ENCODE measurements around the gene COL19A1.
"Not testable (repeated sequence)": the region's sequence is repeated elsewhere in the genome, so short reads cannot be mapped to it uniquely, and the experiment has no call there.

Gene COL19A1

GRCh38 chr6:69866351-69866769 is at the start of gene COL19A1:
COL19A1 (plus strand) TSS chr6:69866556; CDS start chr6:69879568, 13,012 bp downstream.
- no peak for DNase-seq

GRCh38 chr6:69816569-69816968 is 49.8 kb upstream of the COL19A1 start:
- no peak for DNase-seq

- no peak for DNase-seq
Measured at GRCh38 chr6:69817358-69817757, 49.0 kb upstream of the COL19A1 start.

GRCh38 chr6:69818223-69818930 is 48.0 kb upstream of the COL19A1 start:
- no peak for DNase-seq

GRCh38 chr6:69819138-69819537 is 47.2 kb upstream of the COL19A1 start:
- DNase-seq: no peak

GRCh38 chr6:69820018-69820417 is 46.3 kb upstream of the COL19A1 start:
- no peak for DNase-seq

- no peak for DNase-seq
Measured at GRCh38 chr6:69820438-69820837, 45.9 kb upstream of the COL19A1 start.

GRCh38 chr6:69824355-69824754 is 42.0 kb upstream of the COL19A1 start:
- DNase-seq: not testable (repeated sequence)

- DNase-seq: no peak
Measured at GRCh38 chr6:69825904-69826303, 40.5 kb upstream of the COL19A1 start.

- no peak for DNase-seq
Measured at GRCh38 chr6:69827276-69827893, 39.0 kb upstream of the COL19A1 start.

- DNase-seq: no peak
Measured at GRCh38 chr6:69832558-69832957, 33.8 kb upstream of the COL19A1 start.

GRCh38 chr6:69835414-69836179 is 30.8 kb upstream of the COL19A1 start:
- peak in 1 of 2 experiments; percentile 15 for DNase-seq

GRCh38 chr6:69841862-69842261 is 24.5 kb upstream of the COL19A1 start:
- no peak for DNase-seq

- no peak for DNase-seq
Measured at GRCh38 chr6:69843189-69843588, 23.2 kb upstream of the COL19A1 start.

- DNase-seq: no peak
Measured at GRCh38 chr6:69846312-69846711, 20.0 kb upstream of the COL19A1 start.

- no peak for DNase-seq
Measured at GRCh38 chr6:69846770-69847491, 19.4 kb upstream of the COL19A1 start.

GRCh38 chr6:69847492-69847788 is 18.9 kb upstream of the COL19A1 start:
- no peak for DNase-seq

GRCh38 chr6:69848552-69848951 is 17.8 kb upstream of the COL19A1 start:
- no peak for DNase-seq

- no peak for DNase-seq
Measured at GRCh38 chr6:69852706-69853105, 13.7 kb upstream of the COL19A1 start.

- no peak for DNase-seq
Measured at GRCh38 chr6:69861986-69862385, 4.4 kb upstream of the COL19A1 start.

GRCh38 chr6:69863766-69864165 is 2.6 kb upstream of the COL19A1 start:
- no peak for DNase-seq

GRCh38 chr6:69865126-69865525 is 1.2 kb upstream of the COL19A1 start:
- DNase-seq: no peak

Measured in NCI-H187 (cell line).